Hypothalamus (tissue), 51 donors: Measurements from ENCODE around the gene NFKB2.

Experiments
- DNase-seq, 51 donors: peaks; one replicate each; lab custom pipeline; 2025; lab: John Stamatoyannopoulos, UW

The NFKB2 gene

GRCh38 chr10:102395400-102396316 is at the start of gene NFKB2:
Gene NFKB2 (plus strand): TSS chr10:102395705. CDS start chr10:102395960, 255 bp downstream.
- DNase-seq, result peak in 49 of 51 donors; percentile 13 to 87 (median 64)

GRCh38 chr10:102347236-102347828 is 48.2 kb upstream of the NFKB2 start:
- DNase-seq, result peak in 15 of 51 donors; percentile 1 to 22 (median 10)

DNA sequence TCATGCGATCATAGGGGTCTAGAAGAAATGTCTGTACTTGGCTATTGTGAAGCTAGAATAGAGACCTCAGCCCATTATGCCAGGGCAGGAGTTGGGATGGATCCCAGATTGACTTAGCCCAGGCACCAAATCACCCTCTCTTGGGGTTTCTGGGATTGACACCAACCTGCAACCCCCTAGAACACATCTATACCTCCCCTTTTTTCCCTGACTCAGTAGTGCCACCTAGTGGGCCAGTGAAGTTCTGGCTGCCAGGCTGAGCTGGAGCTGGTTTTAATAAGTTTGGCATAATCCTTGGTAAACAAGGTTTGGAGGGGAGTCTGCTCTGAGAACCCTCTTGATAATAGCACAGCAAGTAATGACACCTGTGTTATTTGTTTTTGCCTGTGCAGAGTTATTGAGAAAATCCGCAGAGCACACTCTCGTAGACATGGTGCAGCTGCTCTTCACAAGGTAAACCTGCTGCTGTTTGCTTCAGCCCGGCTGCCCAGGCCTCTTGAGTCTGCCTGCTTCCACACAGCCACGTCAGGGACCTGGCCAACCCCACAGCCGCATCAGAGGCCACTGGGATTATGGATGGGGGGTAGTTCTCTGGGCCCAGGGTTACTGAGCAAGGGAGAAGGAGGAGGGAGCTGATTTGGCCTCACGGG is 43.3 kb upstream of the NFKB2 start:
- peak in 32 of 51 donors; percentile 1 to 61 (median 12) for DNase-seq

- DNase-seq, result peak in 2 of 51 donors; percentile 2 to 4
These were observed 41.1 kb upstream of the NFKB2 start for GRCh38 chr10:102354451-102354850.

- no peak for DNase-seq
These were observed 36.7 kb upstream of the NFKB2 start for GRCh38 chr10:102358712-102359382.

DNA sequence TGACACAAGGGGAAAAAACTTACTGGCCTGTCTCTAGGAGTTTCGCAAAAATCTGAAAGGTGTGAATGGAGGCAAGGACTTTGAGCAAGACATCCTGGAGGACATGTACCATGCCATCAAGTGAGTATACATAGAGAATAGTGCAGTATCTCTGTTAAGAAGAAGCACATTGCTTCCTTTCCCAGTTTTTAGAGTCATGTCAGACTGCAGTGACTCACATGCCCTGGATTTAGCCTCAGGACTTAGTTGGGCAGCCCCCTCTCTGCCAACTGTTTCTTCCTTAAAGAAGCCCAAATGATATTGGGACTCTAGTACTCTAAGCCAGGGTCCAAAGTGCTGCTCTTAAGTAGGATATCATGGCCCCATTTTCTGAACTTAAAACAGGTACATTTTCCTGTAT is 28.1 kb upstream of the NFKB2 start:
- DNase-seq, result no peak

GRCh38 chr10:102368077-102368476 is 27.4 kb upstream of the NFKB2 start:
- DNase-seq, result no peak

DNA sequence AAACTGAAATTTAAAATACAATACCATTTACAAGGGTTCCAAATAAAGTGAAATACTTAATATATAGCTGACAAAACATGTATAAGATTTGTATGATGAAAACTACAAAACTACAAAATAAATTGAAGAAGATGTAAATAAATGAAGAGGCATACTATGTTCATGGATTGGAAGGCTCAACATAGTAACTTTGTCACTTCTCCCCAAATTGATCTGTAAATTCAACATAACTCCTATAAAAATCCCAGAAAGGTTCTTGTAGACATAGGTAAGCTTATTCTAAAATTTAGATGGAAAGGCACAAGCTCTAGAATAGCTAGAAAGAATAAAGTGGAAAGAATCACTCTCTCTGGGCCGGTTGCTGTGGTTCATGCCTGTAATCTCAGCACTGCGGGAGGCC is 24.2 kb upstream of the NFKB2 start:
- DNase-seq, result no peak

GRCh38 chr10:102375250-102375649 is 20.3 kb upstream of the NFKB2 start:
- DNase-seq, result no peak

GRCh38 chr10:102375867-102376266 is 19.6 kb upstream of the NFKB2 start:
- no peak for DNase-seq

- DNase-seq, result no peak
These were observed 18.6 kb upstream of the NFKB2 start for GRCh38 chr10:102376901-102377300.

DNA sequence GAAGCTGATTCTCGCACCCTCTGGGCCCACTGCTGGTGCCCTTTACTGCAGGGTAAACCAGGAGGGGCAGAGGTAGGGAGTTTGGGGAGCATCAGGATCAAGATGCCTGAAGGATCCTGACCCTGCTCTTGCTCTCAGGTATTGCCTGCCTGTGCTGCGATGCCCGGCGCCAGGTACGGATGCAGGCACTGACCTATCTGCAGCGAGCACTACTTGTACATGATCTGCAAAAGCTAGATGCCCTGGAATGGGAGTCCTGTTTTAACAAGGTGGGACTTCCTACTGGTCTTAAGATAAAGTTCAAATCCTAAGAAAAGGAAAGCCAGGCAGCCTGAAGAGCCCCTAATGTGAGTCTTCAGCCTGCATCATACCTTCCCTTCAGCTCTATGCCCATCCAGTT is 16.1 kb upstream of the NFKB2 start:
- DNase-seq, result no peak

DNA sequence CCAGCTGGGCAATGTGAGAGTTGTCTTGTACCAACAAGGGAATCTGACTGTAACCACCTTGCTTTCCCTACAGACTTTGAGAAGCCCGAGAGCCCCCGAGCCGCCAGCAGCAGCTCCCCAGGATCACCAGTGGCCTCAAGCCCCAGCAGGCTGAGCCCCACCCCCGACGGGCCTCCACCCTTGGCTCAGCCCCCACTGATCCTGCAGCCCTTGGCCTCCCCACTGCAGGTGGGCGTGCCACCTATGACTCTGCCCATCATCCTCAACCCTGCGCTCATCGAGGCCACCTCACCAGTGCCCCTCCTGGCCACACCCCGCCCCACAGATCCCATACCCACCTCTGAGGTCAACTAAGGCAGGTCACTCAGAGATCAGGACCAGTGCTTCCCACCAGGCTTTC is 13.5 kb upstream of the NFKB2 start:
- DNase-seq, result no peak

- no peak for DNase-seq
These were observed 12.6 kb upstream of the NFKB2 start for GRCh38 chr10:102382871-102383270.

DNA sequence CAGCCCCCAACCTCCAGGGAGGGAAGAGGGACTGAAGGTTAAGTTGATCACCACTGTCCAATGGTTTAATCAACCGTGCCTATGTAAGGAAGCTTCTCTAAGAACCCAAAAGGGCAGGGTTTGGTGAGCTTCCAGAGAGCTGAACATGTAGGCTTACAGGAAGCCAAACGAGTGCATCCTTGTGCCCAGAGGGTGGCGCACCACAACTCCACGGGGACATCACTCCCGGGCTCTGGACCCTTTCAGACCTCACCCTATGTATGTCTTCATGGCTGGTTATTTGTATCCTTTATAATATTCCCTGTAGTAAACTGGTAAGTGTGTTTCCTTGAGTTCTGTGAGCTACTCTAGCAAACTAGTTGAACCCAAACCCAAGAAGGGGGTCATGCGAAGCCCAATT is 11.5 kb upstream of the NFKB2 start:
- DNase-seq, result no peak

DNA sequence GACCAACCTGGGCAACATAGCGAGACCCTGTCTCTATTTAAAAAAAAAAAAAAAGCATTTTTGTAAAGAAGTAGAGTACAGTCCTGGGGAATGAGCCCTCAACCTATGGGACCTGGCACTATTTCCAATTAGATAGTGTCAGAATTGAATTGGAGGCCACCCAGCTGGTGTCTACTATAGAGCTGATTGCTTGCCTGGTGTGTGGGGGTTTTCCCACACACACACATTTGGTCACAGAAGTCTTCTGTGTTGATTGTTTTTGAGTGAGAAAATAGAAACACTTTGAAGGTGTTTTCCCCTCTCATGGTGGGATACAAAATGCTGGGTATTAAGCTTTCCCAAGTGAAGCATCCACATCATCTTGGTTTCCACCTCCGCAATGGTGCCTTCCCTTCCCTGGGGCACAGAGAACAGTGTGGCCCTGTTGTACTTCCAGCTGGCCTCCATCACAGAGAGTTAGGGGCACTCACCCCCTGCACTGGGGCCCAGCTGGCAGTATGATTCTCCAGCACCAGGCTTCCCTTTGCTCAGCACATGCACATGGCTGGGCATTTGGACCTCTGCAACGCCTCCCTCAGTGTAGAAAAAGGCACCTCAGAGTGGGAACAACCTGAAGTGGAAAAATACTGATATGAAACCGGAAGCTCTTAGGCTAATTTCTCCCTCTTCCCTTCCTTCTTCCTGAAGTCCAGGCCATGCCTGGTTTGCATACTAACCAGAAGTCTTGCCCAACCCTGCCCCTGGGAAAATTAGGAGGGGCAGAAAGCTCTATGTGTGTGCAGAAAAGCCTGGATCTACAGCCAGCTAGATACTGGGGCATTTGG is 10.7 kb upstream of the NFKB2 start:
- no peak for DNase-seq

DNA sequence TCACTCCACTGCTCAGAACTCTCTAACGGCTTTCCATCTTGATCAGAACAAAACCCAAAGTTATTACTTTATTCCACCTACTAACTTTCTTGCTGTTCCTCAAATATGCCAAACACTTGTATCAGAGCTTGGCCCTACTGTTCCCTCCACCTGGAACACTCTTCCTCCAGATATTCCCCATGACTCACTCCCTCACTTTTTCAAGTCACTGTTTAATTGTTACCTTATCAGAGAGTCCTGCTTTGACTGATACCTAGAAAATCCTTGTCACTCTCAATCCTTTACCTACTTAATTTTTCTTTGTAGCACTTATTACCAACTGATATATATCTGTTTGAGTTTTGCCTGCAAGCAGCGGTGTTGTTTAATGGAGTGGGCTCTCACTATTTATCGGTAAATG is 5.6 kb upstream of the NFKB2 start:
- no peak for DNase-seq

DNA sequence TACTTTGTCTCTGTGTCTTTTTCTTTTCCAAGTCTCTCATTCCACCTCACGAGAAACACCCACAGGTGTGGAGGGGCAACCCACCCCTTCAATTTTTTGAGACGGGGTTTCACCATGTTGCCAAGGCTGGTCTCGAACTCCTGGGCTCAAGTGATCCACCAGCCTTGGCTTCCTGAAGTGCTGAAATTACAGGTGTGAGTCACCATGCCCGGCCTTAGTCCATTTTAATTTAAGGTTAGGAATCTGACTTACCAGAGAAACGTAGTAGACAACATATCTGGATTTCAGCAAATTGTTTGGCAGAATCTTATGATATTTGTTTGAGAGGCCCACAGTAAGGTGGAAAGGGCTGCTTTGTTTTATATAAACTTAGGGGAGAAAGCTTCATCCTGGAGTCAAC is 3.2 kb upstream of the NFKB2 start:
- no peak for DNase-seq

DNA sequence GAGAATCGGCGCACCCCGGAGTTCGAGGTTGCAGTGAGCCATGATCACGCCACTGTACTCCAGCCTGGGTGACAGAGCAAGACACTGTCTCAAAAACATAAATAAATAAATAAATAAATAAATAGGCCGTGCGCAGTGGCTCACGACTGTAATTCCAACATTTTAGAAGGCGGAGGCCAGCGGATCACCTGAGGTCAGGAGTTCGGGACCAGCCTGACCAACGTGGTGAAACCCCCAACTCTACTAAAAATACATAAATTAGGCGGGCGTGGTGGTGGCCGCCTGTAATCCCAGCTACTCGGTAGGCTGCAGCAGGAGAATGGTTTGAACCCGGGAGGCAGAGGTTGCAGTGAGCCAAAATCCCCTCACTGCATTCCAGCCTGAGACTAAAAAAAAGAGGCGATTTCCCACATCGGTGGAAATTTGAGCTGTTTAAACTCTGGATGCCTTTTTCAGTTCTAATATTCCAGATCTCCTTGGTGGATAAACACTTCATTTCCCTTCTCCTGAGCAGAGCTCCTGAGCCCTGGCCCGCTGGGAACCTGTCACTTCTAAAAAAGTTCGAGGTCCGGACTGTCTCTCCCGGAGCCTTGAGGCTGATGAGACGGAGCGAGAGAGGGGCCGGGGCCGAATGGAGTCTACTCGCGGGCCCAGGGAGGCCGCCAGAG is 2.0 kb upstream of the NFKB2 start:
- peak in 2 of 51 donors; percentile 66 to 68 for DNase-seq
